H9 (cell line): ENCODE results near the gene ASB10. TPM values are rescaled to one million over a fixed set of nuclear protein-coding genes. Genes with fewer than 3 reads are reported as not detected.

Experiments used
- DNase-seq: peaks from one replicate; pipeline ENCODE4 v3.0.0-alpha.2; 2017
- H2AFZ ChIP-seq: one replicate; pipeline ENCODE4 v1.6.1; 2013; ENCODE audit warnings: mild to moderate bottlenecking, low read length, control low read depth, moderate library complexity
- H2AK5ac ChIP-seq: 2 replicates; pipeline ENCODE4 v1.6.1; 2013; ENCODE audit warnings: low read length, control low read depth, mixed read lengths; ENCODE audit not compliant: insufficient read length
- H2BK120ac ChIP-seq: one replicate; pipeline ENCODE4 v1.6.1; 2013; ENCODE audit warnings: low read depth, mild to moderate bottlenecking, low read length, control low read depth, inconsistent platforms; ENCODE audit not compliant: poor library complexity, severe bottlenecking
- H2BK12ac ChIP-seq: 2 replicates; pipeline ENCODE4 v1.6.1; 2013; ENCODE audit warnings: low read length, control low read depth, mixed read lengths, low read depth; ENCODE audit not compliant: insufficient read length
- H2BK15ac ChIP-seq: 2 replicates; pipeline ENCODE4 v1.6.1; 2013; ENCODE audit warnings: low read depth, low read length, control low read depth
- H2BK20ac ChIP-seq: one replicate; pipeline ENCODE4 v1.6.1; 2013; ENCODE audit warnings: low read depth, mild to moderate bottlenecking, low read length, control low read depth, inconsistent platforms; ENCODE audit not compliant: poor library complexity, severe bottlenecking
- H2BK5ac ChIP-seq: 2 replicates; pipeline ENCODE4 v1.6.1; 2013; ENCODE audit warnings: low read length, control low read depth, mixed read lengths; ENCODE audit not compliant: insufficient read length
- H3K14ac ChIP-seq: 2 replicates; pipeline ENCODE4 v1.6.1; 2013; ENCODE audit warnings: low read length, control low read depth; ENCODE audit not compliant: insufficient read depth
- H3K18ac ChIP-seq: 2 replicates; pipeline ENCODE4 v1.6.1; 2013; ENCODE audit warnings: low read depth, mild to moderate bottlenecking, mixed read lengths, low read length, control low read depth; ENCODE audit not compliant: insufficient read length
- H3K23ac ChIP-seq: 2 replicates; pipeline ENCODE4 v1.6.1; 2013; ENCODE audit warnings: low read length, control low read depth, mixed read lengths, low read depth; ENCODE audit not compliant: insufficient read length
- H3K23me2 ChIP-seq: 2 replicates; pipeline ENCODE4 v1.6.1; 2013; ENCODE audit warnings: low read depth, mild to moderate bottlenecking, mixed read lengths, low read length, control low read depth; ENCODE audit not compliant: insufficient read length, poor library complexity, severe bottlenecking
- H3K27ac ChIP-seq: 2 replicates; pipeline ENCODE4 v1.5.1; 2013; ENCODE audit warnings: low read length, control low read depth, mixed read lengths, low read depth; ENCODE audit not compliant: insufficient read length
- H3K27me3 ChIP-seq: 2 replicates; pipeline ENCODE4 v1.6.1; 2013; ENCODE audit warnings: low read length, control low read depth, inconsistent platforms; ENCODE audit not compliant: insufficient read depth
- H3K4ac ChIP-seq: 2 replicates; pipeline ENCODE4 v1.6.1; 2013; ENCODE audit warnings: low read depth, mild to moderate bottlenecking, control low read depth, inconsistent platforms, low read length, moderate library complexity
- H3K4me1 ChIP-seq: 2 replicates; pipeline ENCODE4 v1.6.1; 2013; ENCODE audit warnings: low read length, control low read depth, inconsistent platforms; ENCODE audit not compliant: insufficient read depth
- H3K4me2 ChIP-seq: 2 replicates; pipeline ENCODE4 v1.6.1; 2013; ENCODE audit warnings: low read length, control low read depth, mixed read lengths; ENCODE audit not compliant: insufficient read length, insufficient read depth
- H3K56ac ChIP-seq: 2 replicates; pipeline ENCODE4 v1.6.1; 2013; ENCODE audit warnings: low read depth, mild to moderate bottlenecking, mixed read lengths, low read length, control low read depth; ENCODE audit not compliant: insufficient read length
- H3K79me1 ChIP-seq: 2 replicates; pipeline ENCODE4 v1.6.1; 2013; ENCODE audit warnings: low read depth, mild to moderate bottlenecking, moderate library complexity, low read length, control low read depth, inconsistent platforms; ENCODE audit not compliant: insufficient read depth, poor library complexity, severe bottlenecking
- H3K79me2 ChIP-seq: 2 replicates; pipeline ENCODE4 v1.6.1; 2013; ENCODE audit warnings: low read length, control low read depth, inconsistent platforms; ENCODE audit not compliant: insufficient read depth
- H3K9ac ChIP-seq: 2 replicates; pipeline ENCODE4 v1.6.1; 2013; ENCODE audit warnings: low read length, control low read depth, mixed read lengths; ENCODE audit not compliant: insufficient read length; ENCODE audit errors: extremely low read depth
- H3K9me3 ChIP-seq: one replicate; pipeline ENCODE4 v1.6.1; 2013; ENCODE audit warnings: low read depth, low read length, inconsistent platforms; ENCODE audit not compliant: control insufficient read depth
- H3T11ph ChIP-seq: one replicate; pipeline ENCODE4 v1.6.1; 2013; ENCODE audit warnings: mild to moderate bottlenecking, low read length, control low read depth, inconsistent platforms
- H4K20me1 ChIP-seq: one replicate; pipeline ENCODE4 v1.6.1; 2013; ENCODE audit not compliant: control insufficient read depth, insufficient read length, insufficient read depth
- H4K5ac ChIP-seq: 2 replicates; pipeline ENCODE4 v1.6.1; 2013; ENCODE audit warnings: low read depth, mild to moderate bottlenecking, mixed read lengths, low read length, control low read depth; ENCODE audit not compliant: insufficient read length
- H4K8ac ChIP-seq: replicated peaks from 2 replicates; pipeline ENCODE4 v1.6.1; 2013; ENCODE audit warnings: low read length, control low read depth, mixed read lengths, low read depth; ENCODE audit not compliant: insufficient read length
- H4K91ac ChIP-seq: 2 replicates; pipeline ENCODE4 v1.6.1; 2013; ENCODE audit warnings: low read depth, mild to moderate bottlenecking, moderate library complexity, mixed read lengths, low read length, control low read depth; ENCODE audit not compliant: insufficient read length
- H3K27ac Mint-ChIP-seq, 3 experiments: 2 replicates in 2 of 3; 3 replicates in 1 of 3; pipeline ENCODE4 v1.8.0; 2020 to 2021; ENCODE audit warnings: mixed read lengths in 3 of 3, mild to moderate bottlenecking in 1 of 3, moderate library complexity in 1 of 3
- H3K27me3 Mint-ChIP-seq: 2 replicates; pipeline ENCODE4 v1.8.0; 2021; ENCODE audit warnings: low read depth, mild to moderate bottlenecking, moderate library complexity, mixed read lengths
- H3K36me3 Mint-ChIP-seq, 3 experiments: 2 replicates in 2 of 3; 3 replicates in 1 of 3; pipeline ENCODE4 v1.8.0; 2020 to 2021; ENCODE audit warnings: low read depth in 3 of 3, mixed read lengths in 3 of 3; ENCODE audit not compliant: insufficient read depth in 1 of 3
- H3K4me1 Mint-ChIP-seq, 2 experiments: 2 replicates each; pipeline ENCODE4 v1.8.0; 2020; ENCODE audit warnings: mixed read lengths in 2 of 2
- H3K4me3 Mint-ChIP-seq, 2 experiments: 2 replicates in 1 of 2; 3 replicates in 1 of 2; pipeline ENCODE4 v1.8.0; 2020 to 2021; ENCODE audit warnings: mild to moderate bottlenecking in 2 of 2, mixed read lengths in 2 of 2, moderate library complexity in 1 of 2
- H3K9me3 Mint-ChIP-seq, 2 experiments: 2 replicates in 1 of 2; 3 replicates in 1 of 2; pipeline ENCODE4 v1.8.0; 2020; ENCODE audit warnings: mild to moderate bottlenecking in 2 of 2, mixed read lengths in 2 of 2, moderate library complexity in 1 of 2
- WGBS: extraction: QIAGEN DNeasy Blood & Tissue Kit; methylation state at CpG from one replicate; pipeline ENCODE4 v1.1.7; 2013; ENCODE audit warnings: missing lambda C conversion rate, low lambda C conversion rate, mixed read lengths; ENCODE audit not compliant: insufficient read length; ENCODE audit errors: extremely low coverage; 5-methylcytosine and 5-hydroxymethylcytosine counted together
- total RNA-seq: library from RNA; stranded (reverse); gene quantifications from 2 replicates; pipeline ENCODE4 v1.2.1, GENCODE V29; 2021
- TF ChIP-seq, protein P1 (sequence below): fragments of 200-600 bp; sonication (generic); conservative IDR thresholded peaks from 3 replicates; pipeline ENCODE4 v1.8.0; 2021; ENCODE audit warnings: antibody characterized with exemption, mild to moderate bottlenecking

The ASB10 gene
- total RNA-seq, 1 experiment from 2014 or later = not detected

- no peaks in the 10 kb centered on the region for H3K27me3 Mint-ChIP-seq
These were observed 53.6 kb downstream of the ASB10 start for GRCh38 chr7:151133266-151133985.

More at GRCh38 chr7:151133266-151133985, 53.6 kb downstream of the ASB10 start:
- no peak overlapping the region for H2BK15ac ChIP-seq
- H3K79me2 ChIP-seq = no peaks in the 10 kb centered on the region
- no peak overlapping the region for H2BK5ac ChIP-seq
- no peaks in the 10 kb centered on the region for H3K23me2 ChIP-seq
- H3K23ac ChIP-seq = no peak overlapping the region
- no peak overlapping the region for H2AFZ ChIP-seq
- H4K8ac ChIP-seq = no peak overlapping the region
- TF ChIP-seq, protein P1, sequence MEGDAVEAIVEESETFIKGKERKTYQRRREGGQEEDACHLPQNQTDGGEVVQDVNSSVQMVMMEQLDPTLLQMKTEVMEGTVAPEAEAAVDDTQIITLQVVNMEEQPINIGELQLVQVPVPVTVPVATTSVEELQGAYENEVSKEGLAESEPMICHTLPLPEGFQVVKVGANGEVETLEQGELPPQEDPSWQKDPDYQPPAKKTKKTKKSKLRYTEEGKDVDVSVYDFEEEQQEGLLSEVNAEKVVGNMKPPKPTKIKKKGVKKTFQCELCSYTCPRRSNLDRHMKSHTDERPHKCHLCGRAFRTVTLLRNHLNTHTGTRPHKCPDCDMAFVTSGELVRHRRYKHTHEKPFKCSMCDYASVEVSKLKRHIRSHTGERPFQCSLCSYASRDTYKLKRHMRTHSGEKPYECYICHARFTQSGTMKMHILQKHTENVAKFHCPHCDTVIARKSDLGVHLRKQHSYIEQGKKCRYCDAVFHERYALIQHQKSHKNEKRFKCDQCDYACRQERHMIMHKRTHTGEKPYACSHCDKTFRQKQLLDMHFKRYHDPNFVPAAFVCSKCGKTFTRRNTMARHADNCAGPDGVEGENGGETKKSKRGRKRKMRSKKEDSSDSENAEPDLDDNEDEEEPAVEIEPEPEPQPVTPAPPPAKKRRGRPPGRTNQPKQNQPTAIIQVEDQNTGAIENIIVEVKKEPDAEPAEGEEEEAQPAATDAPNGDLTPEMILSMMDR = no peak
- H3K14ac ChIP-seq = no peak overlapping the region
- no peak for DNase-seq
- Mint-ChIP-seq H3K4me1 (peaks cover 7 to 12% of the 10 kb centered on the region in 2 experiments), H3K27ac (no peak overlapping the region), H3K9me3 (no peaks in the 10 kb centered on the region; a peak in 2 of 5 replicates), H3K4me3 (no peak overlapping the region), H3K36me3 (peaks cover 22 to 55% (median 26%) of the 10 kb centered on the region in 3 experiments; a peak in 6 of 7 replicates)
- no peak overlapping the region for H2AK5ac ChIP-seq
- H3K4ac ChIP-seq = no peak overlapping the region
- no peaks in the 10 kb centered on the region for H4K20me1 ChIP-seq
- H2BK120ac ChIP-seq = no peak overlapping the region
- H3T11ph ChIP-seq = no peak overlapping the region
- no peak overlapping the region for H3K18ac ChIP-seq
- no peaks in the 10 kb centered on the region for H3K9me3 ChIP-seq
- H3K27me3 ChIP-seq = no peaks in the 10 kb centered on the region
- no peak overlapping the region for H2BK12ac ChIP-seq
- H3K9ac ChIP-seq = no peak overlapping the region
- H4K5ac ChIP-seq = no peak overlapping the region
- no peak overlapping the region for H2BK20ac ChIP-seq
- H4K91ac ChIP-seq = no peak overlapping the region
- no peak overlapping the region for H3K27ac ChIP-seq
- no peaks in the 10 kb centered on the region; the same call in 1 of the 2 replicates for H3K4me1 ChIP-seq
- H3K56ac ChIP-seq = no peak overlapping the region
- WGBS = no CpG with 5 or more reads among the region's 16 CpGs
- H3K4me2 ChIP-seq = no peak overlapping the region
- no peaks in the 10 kb centered on the region for H3K79me1 ChIP-seq
